Large intestine (tissue), 3 donors: ENCODE data around the gene ABCF2. TPM values are rescaled to one million over a fixed set of nuclear protein-coding genes. Genes with fewer than 3 reads are reported as not detected.

Source experiments
- DNase-seq, 2 donors: peaks; one replicate each; pipeline versions ENCODE4 v3.0.0 to v3.0.0-alpha.2; 2013
- H3K27ac ChIP-seq: one replicate; pipeline ENCODE4 v1.5.1; 2013; ENCODE audit warnings: low read length
- H3K27me3 ChIP-seq: 2 replicates; pipeline ENCODE4 v1.6.1; 2013; ENCODE audit warnings: low read length; ENCODE audit not compliant: control insufficient read depth, insufficient read depth
- H3K36me3 ChIP-seq: 2 replicates; pipeline ENCODE4 v1.6.1; 2013; ENCODE audit warnings: low read length; ENCODE audit not compliant: control insufficient read depth, insufficient read depth
- H3K4me1 ChIP-seq: one replicate; pipeline ENCODE4 v1.6.1; 2013; ENCODE audit warnings: low read length; ENCODE audit not compliant: control insufficient read depth, insufficient read depth
- H3K4me3 ChIP-seq: one replicate; pipeline ENCODE4 v1.5.1; 2013; ENCODE audit warnings: low read length
- H3K9me3 ChIP-seq: one replicate; pipeline ENCODE4 v1.6.1; 2013; ENCODE audit warnings: mild to moderate bottlenecking, low read depth, low read length, moderate library complexity; ENCODE audit not compliant: control insufficient read depth
- WGBS: methylation state at CpG from one replicate; pipeline ENCODE4 v1.1.5; 2013; ENCODE audit warnings: low lambda C conversion rate; ENCODE audit not compliant: insufficient coverage; 5-methylcytosine and 5-hydroxymethylcytosine counted together
- polyA plus RNA-seq: library from polyadenylated mRNA; unstranded; fragments of 120-200 nt; gene quantifications from one replicate; pipeline ENCODE4 v1.2.1, GENCODE V29; 2013

ABCF2 gene
- polyA plus RNA-seq, 1 donor: 19.1 TPM

- H3K27me3 ChIP-seq: peaks cover 53% of the 10 kb centered on the region
- H3K4me1 ChIP-seq: peaks cover 49% of the 10 kb centered on the region
- H3K27ac ChIP-seq: peak overlapping the region; percentile 76
- peaks cover 4% of the 10 kb centered on the region for H3K9me3 ChIP-seq
- H3K4me3 ChIP-seq: peak overlapping the region; percentile 53
- DNase-seq: no peak
- peaks cover 2% of the 10 kb centered on the region for H3K36me3 ChIP-seq
- no CpG with 5 or more reads among the region's 4 CpGs for WGBS
Observed at GRCh38 chr7:151246851-151247580, 20.0 kb upstream of the ABCF2 start.

GRCh38 chr7:151246102-151246850, 19.3 kb upstream of the ABCF2 start:
- H3K9me3 ChIP-seq: peaks cover 4% of the 10 kb centered on the region
- no CpG with 5 or more reads among the region's 13 CpGs for WGBS
- peaks cover 46% of the 10 kb centered on the region for H3K4me1 ChIP-seq
- no peak overlapping the region for H3K4me3 ChIP-seq
- H3K36me3 ChIP-seq: peaks cover 6% of the 10 kb centered on the region
- peaks cover 50% of the 10 kb centered on the region for H3K27me3 ChIP-seq
- DNase-seq: no peak
- no peak overlapping the region for H3K27ac ChIP-seq

GRCh38 chr7:151245360-151246101, 18.5 kb upstream of the ABCF2 start:
- Histone ChIP-seq H3K36me3 (peaks cover 13% of the 10 kb centered on the region), H3K4me1 (peaks cover 39% of the 10 kb centered on the region), H3K9me3 (peaks cover 4% of the 10 kb centered on the region), H3K27me3 (peaks cover 48% of the 10 kb centered on the region), H3K4me3 (no peak overlapping the region), H3K27ac (no peak overlapping the region)
- 80% methylated on average over 1 of the region's 60 CpGs for WGBS
- peak in 1 of 2 donors; percentile 38 for DNase-seq

GRCh38 chr7:151244841-151245346, 17.9 kb upstream of the ABCF2 start:
- peaks cover 4% of the 10 kb centered on the region for H3K9me3 ChIP-seq
- DNase-seq: no peak
- H3K4me3 ChIP-seq: no peak overlapping the region
- peaks cover 45% of the 10 kb centered on the region for H3K27me3 ChIP-seq
- H3K36me3 ChIP-seq: peaks cover 15% of the 10 kb centered on the region
- no CpG with 5 or more reads among the region's 15 CpGs for WGBS
- no peak overlapping the region for H3K27ac ChIP-seq
- H3K4me1 ChIP-seq: peaks cover 33% of the 10 kb centered on the region

- DNase-seq: no peak
- peaks cover 28% of the 10 kb centered on the region for H3K4me1 ChIP-seq
- 73% methylated on average over 2 of the region's 10 CpGs for WGBS
- H3K27ac ChIP-seq: no peak overlapping the region
- H3K27me3 ChIP-seq: peaks cover 43% of the 10 kb centered on the region
- no peak overlapping the region for H3K4me3 ChIP-seq
- peaks cover 19% of the 10 kb centered on the region for H3K36me3 ChIP-seq
- H3K9me3 ChIP-seq: peaks cover 4% of the 10 kb centered on the region
Observed at GRCh38 chr7:151244196-151244840, 17.3 kb upstream of the ABCF2 start.

- Histone ChIP-seq H3K9me3 (peaks cover 4% of the 10 kb centered on the region), H3K36me3 (peaks cover 26% of the 10 kb centered on the region), H3K4me3 (no peak overlapping the region), H3K27ac (no peak overlapping the region), H3K4me1 (peaks cover 25% of the 10 kb centered on the region), H3K27me3 (peaks cover 43% of the 10 kb centered on the region)
- WGBS: no CpG with 5 or more reads among the region's 17 CpGs
- no peak for DNase-seq
Observed at GRCh38 chr7:151243408-151244195, 16.6 kb upstream of the ABCF2 start.

GRCh38 chr7:151243045-151243349, 16.0 kb upstream of the ABCF2 start:
- WGBS: 100% methylated on average over 1 of the region's 2 CpGs
- Histone ChIP-seq H3K4me3 (no peak overlapping the region), H3K27ac (no peak overlapping the region), H3K9me3 (peaks cover 4% of the 10 kb centered on the region), H3K36me3 (peaks cover 32% of the 10 kb centered on the region), H3K27me3 (peaks cover 43% of the 10 kb centered on the region), H3K4me1 (peaks cover 25% of the 10 kb centered on the region)
- DNase-seq: no peak

GRCh38 chr7:151242159-151243044, 15.4 kb upstream of the ABCF2 start:
- H3K27me3 ChIP-seq: peaks cover 38% of the 10 kb centered on the region
- peaks cover 21% of the 10 kb centered on the region for H3K4me1 ChIP-seq
- WGBS: no CpG with 5 or more reads among the region's 20 CpGs
- H3K36me3 ChIP-seq: peaks cover 38% of the 10 kb centered on the region
- no peak overlapping the region for H3K27ac ChIP-seq
- DNase-seq: no peak
- H3K4me3 ChIP-seq: no peak overlapping the region
- H3K9me3 ChIP-seq: peaks cover 7% of the 10 kb centered on the region

- Histone ChIP-seq H3K36me3 (peaks cover 43% of the 10 kb centered on the region), H3K9me3 (peaks cover 8% of the 10 kb centered on the region), H3K4me3 (no peak overlapping the region), H3K27ac (no peak overlapping the region), H3K27me3 (peaks cover 32% of the 10 kb centered on the region), H3K4me1 (peaks cover 15% of the 10 kb centered on the region)
- WGBS: no CpG with 5 or more reads among the region's 9 CpGs
- DNase-seq: no peak
Observed at GRCh38 chr7:151241755-151242096, 14.7 kb upstream of the ABCF2 start.
